Uterine smooth muscle cell (primary cell): ENCODE results near the gene MBNL1. TPM values are rescaled to one million over a fixed set of nuclear protein-coding genes. Genes with fewer than 3 reads are reported as not detected.

ENCODE experiments used
- total RNA-seq: library from RNA; depleted of rRNA; stranded (reverse); fragments of >200 nt; gene quantifications from 2 replicates; pipeline ENCODE4 v1.2.3, GENCODE V29; 2014

The MBNL1 gene, protein sequence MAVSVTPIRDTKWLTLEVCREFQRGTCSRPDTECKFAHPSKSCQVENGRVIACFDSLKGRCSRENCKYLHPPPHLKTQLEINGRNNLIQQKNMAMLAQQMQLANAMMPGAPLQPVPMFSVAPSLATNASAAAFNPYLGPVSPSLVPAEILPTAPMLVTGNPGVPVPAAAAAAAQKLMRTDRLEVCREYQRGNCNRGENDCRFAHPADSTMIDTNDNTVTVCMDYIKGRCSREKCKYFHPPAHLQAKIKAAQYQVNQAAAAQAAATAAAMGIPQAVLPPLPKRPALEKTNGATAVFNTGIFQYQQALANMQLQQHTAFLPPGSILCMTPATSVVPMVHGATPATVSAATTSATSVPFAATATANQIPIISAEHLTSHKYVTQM
- 299 and 318 TPM in 2 replicates for total RNA-seq

GRCh38 chr3:152268555-152269055, at the start of gene MBNL1:
Gene MBNL1, plus strand, starts transcription at chr3:152268929. Its CDS starts 31,265 bp downstream, at chr3:152300194.

